Upper lobe of left lung (tissue), 4 donors: ENCODE results near the gene OPN1SW.

Experiments used
- EP300 ChIP-seq, 4 donors: sonication (generic); formaldehyde crosslinking; IDR thresholded peaks; one replicate each; pipeline ENCODE4 v1.5.1; 2017; ENCODE audit warnings: antibody characterized with exemption in 4 of 4, control low read depth in 2 of 4
- POLR2A ChIP-seq, 4 donors: fragments of 450-650 bp; IDR thresholded peaks; one replicate each; pipeline ENCODE4 v1.5.1; 2016 to 2017; ENCODE audit warnings: antibody characterized with exemption in 4 of 4, mild to moderate bottlenecking in 2 of 4
- POLR2AphosphoS5 ChIP-seq, 2 donors: sonication (generic); formaldehyde crosslinking; IDR thresholded peaks; one replicate each; pipeline ENCODE4 v1.5.1; 2017; ENCODE audit warnings: antibody characterized with exemption in 2 of 2
- TF ChIP-seq, protein P1 (sequence below), 6 experiments: fragments of 450-650 bp in 4 of 6; fragments of 200-600 bp in 2 of 6; sonication (generic) in 2 of 6; IDR thresholded peaks; one replicate each; pipeline ENCODE4 v1.5.1; 2016 to 2019; ENCODE audit warnings: antibody characterized with exemption in 6 of 6

DNA sequence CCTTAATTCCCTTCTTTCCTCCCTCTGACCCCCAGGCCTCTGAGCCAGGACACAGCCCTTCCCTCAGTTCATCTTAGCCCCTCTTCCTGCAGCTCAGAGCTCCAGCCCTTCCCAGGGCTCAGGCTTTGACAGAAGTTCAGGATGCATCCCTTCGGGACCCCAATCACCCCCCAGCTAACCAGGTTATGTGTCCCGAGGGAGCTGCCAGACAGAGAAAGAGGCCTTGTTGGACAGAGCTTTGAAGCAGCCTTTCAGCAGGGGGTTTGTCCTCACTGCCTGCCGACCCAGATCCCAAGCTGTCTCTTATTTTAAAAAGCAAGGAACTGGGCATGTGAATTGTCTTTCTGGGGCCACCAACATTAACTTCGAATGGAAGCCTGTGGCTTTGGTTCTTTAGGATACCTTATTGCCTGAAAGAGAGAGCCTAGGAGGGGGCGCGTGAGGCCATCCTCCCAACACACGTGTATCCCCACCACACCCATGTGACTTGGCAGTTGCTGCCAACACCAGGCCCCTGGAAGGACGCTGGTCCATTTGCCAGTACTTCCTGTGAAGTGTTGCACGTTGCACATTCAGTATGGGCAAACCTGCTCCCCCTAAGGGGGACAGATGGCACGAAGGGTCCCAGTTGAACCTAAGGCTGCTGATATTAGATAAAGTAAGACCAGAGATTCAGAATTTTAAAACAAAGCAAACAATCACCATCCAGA is 17.0 kb upstream of the OPN1SW start:
- TF ChIP-seq, protein P1, sequence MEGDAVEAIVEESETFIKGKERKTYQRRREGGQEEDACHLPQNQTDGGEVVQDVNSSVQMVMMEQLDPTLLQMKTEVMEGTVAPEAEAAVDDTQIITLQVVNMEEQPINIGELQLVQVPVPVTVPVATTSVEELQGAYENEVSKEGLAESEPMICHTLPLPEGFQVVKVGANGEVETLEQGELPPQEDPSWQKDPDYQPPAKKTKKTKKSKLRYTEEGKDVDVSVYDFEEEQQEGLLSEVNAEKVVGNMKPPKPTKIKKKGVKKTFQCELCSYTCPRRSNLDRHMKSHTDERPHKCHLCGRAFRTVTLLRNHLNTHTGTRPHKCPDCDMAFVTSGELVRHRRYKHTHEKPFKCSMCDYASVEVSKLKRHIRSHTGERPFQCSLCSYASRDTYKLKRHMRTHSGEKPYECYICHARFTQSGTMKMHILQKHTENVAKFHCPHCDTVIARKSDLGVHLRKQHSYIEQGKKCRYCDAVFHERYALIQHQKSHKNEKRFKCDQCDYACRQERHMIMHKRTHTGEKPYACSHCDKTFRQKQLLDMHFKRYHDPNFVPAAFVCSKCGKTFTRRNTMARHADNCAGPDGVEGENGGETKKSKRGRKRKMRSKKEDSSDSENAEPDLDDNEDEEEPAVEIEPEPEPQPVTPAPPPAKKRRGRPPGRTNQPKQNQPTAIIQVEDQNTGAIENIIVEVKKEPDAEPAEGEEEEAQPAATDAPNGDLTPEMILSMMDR (IDR thresholded peaks at IDR 0.05), result no peak
- no peak for TF ChIP-seq POLR2AphosphoS5 (IDR thresholded peaks at IDR 0.05)
- TF ChIP-seq POLR2A (IDR thresholded peaks at IDR 0.05), result no peak
- TF ChIP-seq EP300 (IDR thresholded peaks at IDR 0.05), result no peak
